HepG2 (cell line): ENCODE measurements around the gene LRRC43. TPM values are rescaled to one million over a fixed set of nuclear protein-coding genes. Genes with fewer than 3 reads are reported as not detected.

ENCODE experiments used
- ASH2L ChIP-seq: fragments of 300-600, 200-600 bp; sonication (generic); IDR thresholded peaks from 2 replicates; pipeline ENCODE4 v1.7.0; 2017; ENCODE audit warnings: low read depth, mild to moderate bottlenecking, moderate library complexity, mixed read lengths, low read length; ENCODE audit not compliant: insufficient read length
- CBX1 ChIP-seq: IDR thresholded peaks from one replicate; pipeline ENCODE4 v1.6.1; 2016; ENCODE audit warnings: antibody characterized with exemption, low read depth
- HMG20B ChIP-seq: conservative IDR thresholded peaks from 2 replicates; pipeline ENCODE4 v1.6.1; 2016; ENCODE audit warnings: missing genetic modification reagents, missing compliant biosample characterization
- MBNL3 ChIP-seq: fragments of 250-450 bp; sonication (Bioruptor Pico); conservative IDR thresholded peaks from 2 replicates; pipeline ENCODE4 v1.8.0; 2022; ENCODE audit warnings: mild to moderate bottlenecking, inconsistent platforms
- MIER3 ChIP-seq: IDR thresholded peaks from 2 replicates; pipeline ENCODE4 v1.6.1; 2016; ENCODE audit warnings: missing compliant biosample characterization, borderline replicate concordance
- NCOA1 ChIP-seq: sonication (generic); formaldehyde crosslinking; IDR thresholded peaks from 2 replicates; pipeline ENCODE4 v1.9.0; 2021; ENCODE audit warnings: missing genetic modification reagents
- SRY ChIP-seq: sonication (generic); formaldehyde crosslinking; IDR thresholded peaks from 2 replicates; pipeline ENCODE4 v1.8.0; 2022; ENCODE audit warnings: mild to moderate bottlenecking, missing genetic modification reagents
- THAP9 ChIP-seq: sonication (generic); formaldehyde crosslinking; IDR thresholded peaks from 2 replicates; pipeline ENCODE4; 2020; ENCODE audit warnings: missing genetic modification reagents, mild to moderate bottlenecking, borderline replicate concordance
- ZBTB40 ChIP-seq, 2 experiments: fragments of 450-650 bp in 1 of 2; sonication (generic) in 1 of 2; formaldehyde crosslinking in 1 of 2; IDR thresholded peaks; 2 replicates each; pipeline versions ENCODE4 v1.6.1 to v1.8.0; 2016 to 2022; ENCODE audit warnings: antibody characterized with exemption in 1 of 2, mild to moderate bottlenecking in 1 of 2, missing genetic modification reagents in 1 of 2
- ZNF207 ChIP-seq: fragments of 450-650 bp; IDR thresholded peaks from 2 replicates; pipeline ENCODE4 v1.6.1; 2016; ENCODE audit warnings: antibody characterized with exemption, borderline replicate concordance
- ZUFSP ChIP-seq: sonication (generic); formaldehyde crosslinking; IDR thresholded peaks from 2 replicates; pipeline ENCODE4 v1.9.0; 2021; ENCODE audit warnings: missing genetic modification reagents, mild to moderate bottlenecking, borderline replicate concordance
- polyA plus RNA-seq, 8 experiments: library from polyadenylated mRNA; depleted of rRNA in 3 of 8; stranded (reverse) in 7 of 8; unstranded in 1 of 8; fragments of >200 nt; fragmentation: Illumina TruSeq in 4 of 8; extraction: Trizol in 4 of 8; gene quantifications; 2 replicates each; pipeline versions ENCODE4 v1.2.1 to v1.2.3, GENCODE V29; 2011 to 2016; ENCODE audit warnings: low read depth in 4 of 8, missing spikeins in 1 of 8, mixed read lengths in 1 of 8; ENCODE audit not compliant: insufficient read depth in 1 of 8
- total RNA-seq, 5 experiments: library from RNA; depleted of rRNA; stranded (reverse); fragments of >200 nt; fragmentation: Illumina TruSeq; extraction: Trizol; gene quantifications; 2 replicates each; pipeline ENCODE4 v1.2.3, GENCODE V29; 2016; ENCODE audit warnings: low read depth in 1 of 5
- TF ChIP-seq, protein P1 (sequence below): sonication (generic); formaldehyde crosslinking; IDR thresholded peaks from 2 replicates; pipeline ENCODE4 v1.5.1; 2020; ENCODE audit warnings: missing genetic modification reagents, mild to moderate bottlenecking, borderline replicate concordance

Gene LRRC43
- total and polyA plus RNA-seq, 2 of the 13 experiments (the other 11 are each of a cell fraction or from before 2014, with no cell fraction given): not detected

DNA sequence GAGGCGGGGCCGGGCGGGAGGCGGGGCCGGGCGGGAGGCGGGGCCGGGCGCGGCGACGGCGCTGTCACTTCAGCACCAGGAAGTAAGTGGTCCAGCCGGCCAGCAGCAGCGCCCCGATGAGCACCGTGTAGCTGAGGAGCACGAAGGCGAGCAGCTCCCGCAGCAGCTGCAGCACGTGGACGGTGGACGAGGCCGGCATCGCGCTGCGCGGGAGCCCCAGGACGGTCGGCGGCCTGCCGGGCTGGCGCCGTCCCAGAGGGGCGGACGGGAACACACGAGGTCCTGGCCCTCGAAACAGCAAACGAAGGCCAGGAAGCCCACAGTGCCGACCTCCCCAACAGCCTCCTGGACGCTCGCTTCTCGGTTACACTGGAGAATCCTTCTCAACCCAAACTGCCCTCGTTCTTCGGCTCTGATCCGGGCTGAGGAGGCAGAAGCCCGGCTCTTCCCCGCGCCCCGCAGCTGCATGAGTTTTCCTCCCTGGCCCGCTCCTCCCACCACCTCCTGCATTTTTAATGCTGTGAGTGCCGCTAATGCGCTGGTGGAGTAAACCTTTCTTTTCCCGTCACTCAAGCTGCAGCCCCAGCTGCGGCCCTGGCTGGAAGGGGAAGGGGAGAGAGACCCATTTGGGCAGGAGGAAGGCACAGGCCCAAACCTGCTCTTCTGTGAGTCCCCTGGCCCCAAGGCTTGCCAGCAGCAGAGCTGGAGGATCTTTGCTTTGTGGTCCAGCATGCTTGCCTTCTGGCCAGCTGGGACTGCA lies 43.6 kb downstream of the LRRC43 start (continued):
- TF ChIP-seq THAP9: no peak
- no peak for TF ChIP-seq HMG20B
- no peak for TF ChIP-seq MBNL3
- TF ChIP-seq, protein P1, sequence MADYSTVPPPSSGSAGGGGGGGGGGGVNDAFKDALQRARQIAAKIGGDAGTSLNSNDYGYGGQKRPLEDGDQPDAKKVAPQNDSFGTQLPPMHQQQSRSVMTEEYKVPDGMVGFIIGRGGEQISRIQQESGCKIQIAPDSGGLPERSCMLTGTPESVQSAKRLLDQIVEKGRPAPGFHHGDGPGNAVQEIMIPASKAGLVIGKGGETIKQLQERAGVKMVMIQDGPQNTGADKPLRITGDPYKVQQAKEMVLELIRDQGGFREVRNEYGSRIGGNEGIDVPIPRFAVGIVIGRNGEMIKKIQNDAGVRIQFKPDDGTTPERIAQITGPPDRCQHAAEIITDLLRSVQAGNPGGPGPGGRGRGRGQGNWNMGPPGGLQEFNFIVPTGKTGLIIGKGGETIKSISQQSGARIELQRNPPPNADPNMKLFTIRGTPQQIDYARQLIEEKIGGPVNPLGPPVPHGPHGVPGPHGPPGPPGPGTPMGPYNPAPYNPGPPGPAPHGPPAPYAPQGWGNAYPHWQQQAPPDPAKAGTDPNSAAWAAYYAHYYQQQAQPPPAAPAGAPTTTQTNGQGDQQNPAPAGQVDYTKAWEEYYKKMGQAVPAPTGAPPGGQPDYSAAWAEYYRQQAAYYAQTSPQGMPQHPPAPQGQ (CRISPR knock-in tag): no peak
- peak; percentile 48; the same call in 1 of the 2 replicates for TF ChIP-seq NCOA1 (CRISPR knock-in tag)
- TF ChIP-seq MIER3 (CRISPR knock-in tag): no peak
- no peak for TF ChIP-seq ZUFSP
- no peak for TF ChIP-seq ZBTB40 (IDR thresholded peaks at IDR 0.05)
- peak; percentile 75; the same call in 1 of the 2 replicates for TF ChIP-seq ZBTB40 (CRISPR knock-in tag; IDR thresholded peaks at IDR 0.05)
- peak; percentile 48 for TF ChIP-seq CBX1
- no peak for TF ChIP-seq ASH2L
- no peak for TF ChIP-seq ZNF207
- peak; percentile 82; the same call in 1 of the 2 replicates for TF ChIP-seq SRY (CRISPR knock-in tag)
